PC-9 (cell line): ENCODE data around the gene UBE3A.

ENCODE experiments used
- EZH2 ChIP-seq: fragments of 200-600 bp; sonication (generic); IDR thresholded peaks from 2 replicates; pipeline ENCODE4 v1.8.0; 2017; ENCODE audit warnings: antibody characterized with exemption, low read depth
- TF ChIP-seq, protein P1 (sequence below): fragments of 200-600 bp; sonication (generic); conservative IDR thresholded peaks from 2 replicates; pipeline ENCODE4 v1.6.1; 2017; ENCODE audit warnings: mixed run types, antibody characterized with exemption, mild to moderate bottlenecking, moderate library complexity

- TF ChIP-seq, protein P1, sequence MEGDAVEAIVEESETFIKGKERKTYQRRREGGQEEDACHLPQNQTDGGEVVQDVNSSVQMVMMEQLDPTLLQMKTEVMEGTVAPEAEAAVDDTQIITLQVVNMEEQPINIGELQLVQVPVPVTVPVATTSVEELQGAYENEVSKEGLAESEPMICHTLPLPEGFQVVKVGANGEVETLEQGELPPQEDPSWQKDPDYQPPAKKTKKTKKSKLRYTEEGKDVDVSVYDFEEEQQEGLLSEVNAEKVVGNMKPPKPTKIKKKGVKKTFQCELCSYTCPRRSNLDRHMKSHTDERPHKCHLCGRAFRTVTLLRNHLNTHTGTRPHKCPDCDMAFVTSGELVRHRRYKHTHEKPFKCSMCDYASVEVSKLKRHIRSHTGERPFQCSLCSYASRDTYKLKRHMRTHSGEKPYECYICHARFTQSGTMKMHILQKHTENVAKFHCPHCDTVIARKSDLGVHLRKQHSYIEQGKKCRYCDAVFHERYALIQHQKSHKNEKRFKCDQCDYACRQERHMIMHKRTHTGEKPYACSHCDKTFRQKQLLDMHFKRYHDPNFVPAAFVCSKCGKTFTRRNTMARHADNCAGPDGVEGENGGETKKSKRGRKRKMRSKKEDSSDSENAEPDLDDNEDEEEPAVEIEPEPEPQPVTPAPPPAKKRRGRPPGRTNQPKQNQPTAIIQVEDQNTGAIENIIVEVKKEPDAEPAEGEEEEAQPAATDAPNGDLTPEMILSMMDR = no peak
- TF ChIP-seq EZH2 = no peak
Measured at GRCh38 chr15:25394898-25395297, 43.9 kb downstream of the UBE3A start.
